ENCODE results near the gene KRT4. TPM values are rescaled to one million over a fixed set of nuclear protein-coding genes. Genes with fewer than 3 reads are reported as not detected.
"Not testable (repeated sequence)": the region's sequence is repeated elsewhere in the genome, so short reads cannot be mapped to it uniquely, and the experiment has no call there.

The KRT4 gene
- total RNA-seq, 1 donor from 2014 or later: not detected

- intact Hi-C loops (cut with micrococcal nuclease): no loop called here
Observed at GRCh38 chr12:52776435-52776834, 37.5 kb downstream of the KRT4 start.

- intact Hi-C loops (cut with micrococcal nuclease): no loop called here
Observed at GRCh38 chr12:52774629-52775250, 39.2 kb downstream of the KRT4 start.

DNA sequence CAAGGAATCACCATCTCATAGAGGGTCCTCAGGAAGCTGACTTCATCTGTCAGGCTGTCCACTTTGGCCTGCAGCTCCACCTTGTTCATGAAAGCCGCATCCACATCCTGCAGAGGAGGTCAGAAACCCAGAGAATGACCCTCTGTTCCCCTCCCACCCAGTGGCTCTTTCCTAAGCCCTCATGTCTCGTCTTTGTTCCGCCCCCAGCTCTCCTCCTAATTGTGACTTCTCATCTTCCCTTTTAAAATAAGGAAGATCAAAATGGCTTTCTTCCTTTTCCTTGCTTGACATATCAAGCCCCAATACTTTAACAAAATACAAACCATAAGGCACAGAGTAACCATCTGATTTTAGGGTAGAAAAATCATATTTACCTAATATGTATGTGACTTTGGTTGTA lies 41.1 kb downstream of the KRT4 start:
- intact Hi-C loops (cut with micrococcal nuclease): no loop called here

GRCh38 chr12:52772188-52772587 lies 41.7 kb downstream of the KRT4 start:
- intact Hi-C loops (cut with micrococcal nuclease): no loop called here

GRCh38 chr12:52771505-52771904 lies 42.4 kb downstream of the KRT4 start:
- intact Hi-C loops (cut with micrococcal nuclease): no loop called here

GRCh38 chr12:52771088-52771487 lies 42.8 kb downstream of the KRT4 start:
- intact Hi-C loops (cut with micrococcal nuclease): no loop called here

DNA sequence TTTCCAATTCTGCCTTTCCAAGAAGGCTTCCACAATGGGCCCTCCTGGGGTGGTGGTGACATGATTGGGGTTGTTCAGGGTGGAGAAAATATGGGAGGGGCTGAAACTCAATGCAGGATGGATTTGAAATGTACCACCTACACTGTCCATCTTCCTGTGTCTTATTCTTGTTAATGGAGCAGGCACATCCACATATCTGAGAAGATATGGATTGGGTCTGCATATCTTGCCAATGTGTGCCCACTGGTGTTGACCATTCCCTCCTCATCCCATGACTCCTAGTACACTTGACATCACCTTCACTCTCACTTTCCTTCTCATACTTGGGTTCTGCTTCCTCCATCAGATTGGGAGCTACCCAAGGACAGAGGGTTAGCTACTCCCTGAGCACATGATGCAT lies 44.0 kb downstream of the KRT4 start:
- intact Hi-C loops (cut with micrococcal nuclease): no loop called here

DNA sequence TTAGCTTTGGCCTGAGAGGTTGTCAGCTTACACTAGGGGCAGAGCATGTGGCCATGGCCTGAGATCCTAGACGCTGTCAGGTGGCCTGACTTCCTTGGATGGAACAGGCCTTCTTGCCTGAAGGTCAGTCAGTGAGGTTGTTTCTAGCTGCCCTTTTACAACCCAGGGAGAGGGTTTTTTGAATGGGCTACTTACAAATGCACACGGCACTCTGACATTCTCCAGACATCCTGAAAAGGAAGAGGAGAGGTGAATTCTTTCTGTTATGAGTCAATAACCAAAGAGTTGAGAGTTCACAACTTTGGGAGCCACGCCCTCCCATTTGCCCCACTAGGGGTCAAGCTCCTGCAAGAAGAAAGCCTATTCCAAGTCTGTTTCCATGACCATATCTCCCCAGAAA lies 44.6 kb downstream of the KRT4 start:
- intact Hi-C loops (cut with micrococcal nuclease): no loop called here

DNA sequence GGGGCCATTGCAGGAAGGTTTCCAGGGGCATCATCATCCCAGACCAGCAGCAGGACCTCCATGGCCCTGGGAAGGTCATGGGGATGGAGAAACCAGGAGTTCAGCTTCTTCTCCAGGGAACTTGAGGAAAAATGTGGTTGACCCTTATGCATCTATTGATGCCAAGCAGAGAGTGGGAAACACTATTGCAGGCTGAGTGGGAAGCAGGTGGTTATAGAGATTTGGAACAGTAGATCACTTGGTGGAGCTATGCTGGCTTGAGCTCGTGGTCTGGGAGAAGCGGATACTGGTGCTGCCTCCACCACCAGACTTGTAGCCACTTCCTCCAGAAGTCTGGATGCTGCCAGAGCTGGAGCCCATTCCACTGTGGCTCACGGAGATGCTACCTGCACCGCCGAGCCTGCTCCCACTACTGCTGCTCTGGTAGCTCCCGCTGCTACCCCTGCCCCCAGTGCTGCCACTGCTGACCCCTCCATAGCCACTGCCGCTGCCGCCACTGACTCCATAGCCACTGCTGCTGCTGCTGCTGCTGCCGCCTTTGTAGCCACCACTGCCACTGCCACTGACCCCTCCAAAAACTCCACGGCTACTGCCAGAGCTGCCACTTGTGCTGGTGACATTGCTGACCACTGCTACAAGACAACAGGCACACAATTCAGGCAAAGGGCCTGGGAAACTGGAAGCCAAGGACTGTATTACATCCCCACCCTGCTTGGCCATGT lies 45.3 kb downstream of the KRT4 start:
- intact Hi-C loops (cut with micrococcal nuclease): no loop called here

GRCh38 chr12:52767427-52767826 lies 46.5 kb downstream of the KRT4 start:
- intact Hi-C loops (cut with micrococcal nuclease): no loop called here

DNA sequence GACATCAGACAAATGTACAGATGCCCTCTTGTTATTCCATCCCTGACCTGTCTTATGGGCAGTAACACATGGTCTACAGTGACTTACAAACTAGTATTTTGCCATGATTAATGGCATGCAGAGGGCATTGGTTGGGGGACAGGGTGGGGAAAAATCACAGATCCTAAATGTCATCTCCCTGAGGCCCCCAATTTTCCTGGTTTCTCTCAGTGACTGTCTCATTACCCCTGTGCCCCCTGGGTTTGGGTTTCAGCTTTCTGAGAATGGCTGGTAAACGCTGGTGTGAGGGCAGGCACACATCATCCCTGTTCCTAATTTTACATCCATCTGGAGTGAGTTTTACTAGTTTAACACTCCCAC lies 46.9 kb downstream of the KRT4 start:
- intact Hi-C loops (cut with micrococcal nuclease): no loop called here

DNA sequence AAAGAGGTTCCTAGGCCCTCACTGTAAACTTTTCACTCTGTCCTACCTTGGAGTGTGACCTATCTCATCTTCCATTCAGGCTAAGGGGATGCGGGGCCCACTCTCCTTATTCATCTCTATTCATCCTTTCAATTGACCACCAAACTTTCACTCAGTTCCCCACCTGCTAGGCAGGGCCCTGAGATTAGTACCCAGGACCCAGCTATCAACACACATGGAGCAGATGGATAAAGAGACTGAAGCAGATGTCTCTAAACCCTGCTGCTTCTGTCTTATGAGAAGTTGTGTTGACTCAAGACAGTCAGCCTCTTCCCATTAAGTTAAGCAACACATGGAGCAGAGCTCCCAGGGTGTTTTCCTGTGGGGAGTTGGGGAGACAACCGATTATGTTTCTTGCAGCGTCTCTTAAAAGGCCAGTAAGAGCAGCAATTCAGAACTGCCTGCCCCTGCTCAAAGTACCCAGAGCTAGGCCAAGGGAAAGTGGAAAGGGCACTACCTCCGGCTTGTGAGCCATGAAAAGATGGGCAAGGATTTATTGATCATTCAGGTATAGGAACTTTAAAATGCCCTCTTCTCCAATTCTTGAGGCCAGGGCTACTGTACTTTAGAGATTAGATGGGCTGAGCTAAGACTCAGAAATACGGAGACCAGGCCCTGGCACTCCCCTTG lies 47.4 kb downstream of the KRT4 start:
- intact Hi-C loops (cut with micrococcal nuclease): no loop called here

DNA sequence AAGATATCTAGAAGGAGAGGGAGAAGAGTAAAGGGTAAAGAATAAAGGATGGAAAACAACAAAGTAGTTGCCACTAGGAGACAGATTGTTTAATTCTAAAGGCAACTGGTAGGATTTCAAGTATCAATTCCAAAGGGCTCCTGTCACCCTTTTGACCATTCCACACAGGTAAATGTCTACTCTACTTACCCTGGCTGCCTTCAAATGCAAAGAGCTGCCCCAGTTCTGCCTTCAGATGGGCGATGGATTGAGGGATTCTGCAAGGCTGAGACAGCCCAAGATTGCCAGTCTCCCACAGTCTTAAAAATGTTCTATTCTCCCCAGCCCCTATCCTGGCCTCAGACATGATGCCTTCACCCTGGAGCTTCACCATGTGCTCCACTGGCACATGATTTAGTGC lies 48.2 kb downstream of the KRT4 start:
- intact Hi-C loops (cut with micrococcal nuclease): no loop called here

DNA sequence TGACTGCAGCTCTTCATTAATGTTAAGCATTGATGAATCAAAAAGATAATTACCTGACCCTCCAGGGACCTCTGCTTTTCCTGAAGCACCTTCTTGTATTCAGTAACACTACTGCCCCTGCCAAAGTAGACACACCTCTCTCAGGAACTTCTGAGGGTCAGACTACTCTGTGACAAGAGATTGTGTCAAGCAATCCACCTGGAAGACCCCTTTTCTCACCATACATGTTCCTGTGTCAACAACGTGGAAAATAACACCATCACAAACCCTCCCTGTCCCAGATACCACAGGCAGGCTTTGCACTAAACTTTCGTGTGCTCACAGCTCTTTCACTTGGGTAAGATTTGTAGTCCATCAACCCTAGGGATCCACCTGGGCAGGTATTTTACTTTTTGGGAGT lies 49.9 kb downstream of the KRT4 start:
- intact Hi-C loops (cut with micrococcal nuclease): no loop called here

DNA sequence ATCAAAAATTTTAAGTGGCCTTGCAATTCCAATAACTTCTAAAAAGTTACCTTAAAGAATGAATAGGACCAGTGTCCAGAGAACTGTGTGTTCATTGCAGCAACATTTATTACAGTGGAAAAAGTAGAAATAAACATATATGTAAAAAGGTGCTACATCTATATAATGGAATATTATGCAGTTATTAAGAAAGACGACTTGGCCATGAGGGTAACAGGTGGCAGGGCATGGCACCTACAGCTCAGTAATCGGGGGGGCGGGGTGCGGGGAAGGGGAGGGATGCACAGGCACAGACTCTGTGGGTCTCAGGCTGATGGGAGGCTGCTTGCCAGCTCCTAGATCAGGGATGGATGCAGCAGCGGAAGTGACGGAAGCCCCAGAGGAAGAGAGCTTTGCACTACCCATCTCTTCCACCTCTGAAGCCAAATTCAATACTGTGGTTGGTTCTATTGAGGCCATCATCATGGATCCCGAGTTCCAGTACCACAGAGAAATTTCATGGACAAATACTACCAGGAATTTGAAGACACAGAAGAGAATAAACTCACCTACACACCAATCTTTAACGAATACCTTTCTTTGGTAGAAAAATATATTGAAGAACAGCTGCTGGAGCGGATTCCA lies 50.8 kb downstream of the KRT4 start:
- intact Hi-C loops (cut with micrococcal nuclease): no loop called here

DNA sequence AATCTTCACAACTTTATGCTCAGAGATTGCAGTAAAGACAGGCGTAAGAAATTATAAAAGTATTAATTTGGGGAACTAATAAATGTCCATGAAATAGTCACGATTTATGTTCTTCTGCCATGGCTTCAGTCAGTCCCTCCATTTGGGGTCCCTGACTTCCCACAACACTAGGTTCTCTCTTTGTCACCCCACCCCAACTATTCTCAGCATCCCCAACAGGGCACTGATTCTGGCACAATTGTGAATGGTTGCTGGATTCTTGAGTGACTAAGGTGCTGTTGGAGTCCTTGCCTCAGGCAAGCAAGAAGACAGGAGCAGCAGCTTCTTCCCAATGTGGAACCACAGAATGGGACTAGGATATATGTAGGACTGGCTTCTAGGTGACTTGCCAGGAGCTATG lies 52.1 kb downstream of the KRT4 start:
- intact Hi-C loops (cut with micrococcal nuclease): no loop called here

- intact Hi-C loops (cut with micrococcal nuclease): not testable (repeated sequence)
Observed at GRCh38 chr12:52761218-52761617, 52.7 kb downstream of the KRT4 start.

DNA sequence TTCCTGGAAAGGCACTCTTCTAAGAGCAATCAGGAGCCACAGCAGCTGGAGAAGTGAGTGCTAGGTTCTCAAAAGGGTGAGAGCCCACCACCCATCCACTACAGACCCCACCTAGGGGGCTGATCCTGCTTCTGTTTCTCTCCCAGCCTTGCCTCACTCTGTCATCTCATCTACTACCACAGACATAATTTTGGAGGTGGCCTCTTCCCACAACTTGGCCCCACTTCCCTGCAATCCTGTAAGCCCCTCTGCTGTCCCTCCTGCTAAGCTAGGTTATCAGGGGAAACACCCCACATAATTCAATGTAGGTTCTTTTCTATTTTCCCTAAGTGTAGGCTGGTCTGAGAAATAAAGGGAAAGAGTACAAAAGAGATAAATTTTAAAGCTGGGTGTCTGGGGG lies 53.3 kb downstream of the KRT4 start:
- intact Hi-C loops (cut with micrococcal nuclease): no loop called here

DNA sequence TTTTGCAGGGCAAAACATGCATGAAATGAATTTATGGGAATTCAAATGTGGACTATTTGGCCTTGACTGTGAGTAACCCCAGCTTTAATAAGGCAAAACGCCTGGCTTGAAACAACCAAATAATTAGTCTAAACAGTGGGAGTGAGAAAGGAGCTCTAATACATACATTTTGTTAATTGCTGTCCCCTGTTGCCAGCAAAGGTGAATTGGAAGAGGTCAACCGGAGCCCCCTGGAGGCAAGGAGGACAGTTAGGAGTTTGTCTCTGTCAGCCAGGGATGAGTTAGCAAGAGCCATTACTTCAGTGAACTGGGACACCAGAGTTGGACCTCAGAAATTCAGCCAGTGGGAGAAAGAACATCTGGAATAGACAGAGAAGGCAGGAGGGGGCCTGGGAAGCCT lies 54.2 kb downstream of the KRT4 start:
- intact Hi-C loops (cut with micrococcal nuclease): no loop called here

GRCh38 chr12:52759218-52759617 lies 54.7 kb downstream of the KRT4 start:
- intact Hi-C loops (cut with micrococcal nuclease): no loop called here

DNA sequence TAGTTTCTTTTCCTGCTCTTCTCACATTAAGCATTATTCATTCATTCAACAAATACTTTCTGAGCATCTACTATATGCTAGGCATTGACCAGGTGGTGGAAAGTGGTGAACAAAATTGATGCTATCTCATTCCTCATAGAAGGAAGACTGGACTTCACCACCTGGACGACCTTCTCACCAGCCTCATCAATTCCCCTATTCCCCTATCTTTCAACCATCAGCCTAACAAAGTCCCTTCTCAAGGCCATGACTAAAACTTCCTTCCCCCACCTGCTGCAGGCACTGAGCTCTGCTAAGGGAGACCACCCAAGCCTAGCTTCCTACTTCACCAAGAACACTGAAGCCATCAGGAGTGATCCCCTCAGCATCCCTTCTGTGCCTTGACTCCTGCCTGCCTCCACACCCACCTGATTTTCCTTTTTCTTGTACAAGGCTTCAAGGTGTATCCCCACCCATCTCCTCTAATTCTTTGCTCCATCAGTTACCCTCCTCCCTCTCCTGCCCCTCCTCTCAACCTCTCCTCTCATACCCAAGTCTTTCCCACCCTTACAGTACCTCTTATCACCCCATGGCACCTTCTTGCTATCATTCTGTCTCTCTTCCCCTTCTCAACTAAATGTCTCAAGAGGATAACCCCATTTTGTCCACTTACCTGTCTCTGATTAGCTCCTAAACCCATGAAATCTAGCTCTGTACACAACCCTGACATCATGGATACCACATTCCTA lies 56.3 kb downstream of the KRT4 start:
- intact Hi-C loops (cut with micrococcal nuclease): no loop called here

All from T-helper 2 cell treated with Interferon-gamma antibody and Interleukin-4, amounts not matched to agents 100 ng/mL and 5 ng/mL, for 36 hours (primary cell).